KMS-11 (cell line): ENCODE data around the gene CLN5.

Experiments used
- H2AFZ ChIP-seq: fragments of 200-600 bp; sonication (generic); 2 replicates; pipeline ENCODE4 v1.6.1; 2016; ENCODE audit warnings: antibody characterized with exemption, mixed run types, low read depth
- H3K27ac ChIP-seq: fragments of 200-600 bp; sonication (generic); 2 replicates; pipeline ENCODE4 v1.6.1; 2016; ENCODE audit warnings: mild to moderate bottlenecking, mixed run types
- H3K27me3 ChIP-seq: fragments of 200-600 bp; sonication (generic); 2 replicates; pipeline ENCODE4 v1.6.1; 2017; ENCODE audit warnings: mild to moderate bottlenecking, low read depth, mixed run types, moderate library complexity; ENCODE audit not compliant: insufficient read depth
- H3K36me3 ChIP-seq: fragments of 200-600 bp; sonication (generic); 2 replicates; pipeline ENCODE4 v1.6.1; 2017; ENCODE audit warnings: mild to moderate bottlenecking, mixed run types; ENCODE audit not compliant: insufficient read depth
- H3K4me1 ChIP-seq: fragments of 200-600 bp; sonication (generic); 2 replicates; pipeline ENCODE4 v1.6.1; 2016; ENCODE audit warnings: mild to moderate bottlenecking, low read depth, mixed run types; ENCODE audit not compliant: poor library complexity, severe bottlenecking
- H3K4me2 ChIP-seq: fragments of 200-600 bp; sonication (generic); 2 replicates; pipeline ENCODE4 v1.7.0; 2016; ENCODE audit warnings: mild to moderate bottlenecking, mixed run types
- H3K4me3 ChIP-seq: fragments of 200-600 bp; sonication (generic); IDR thresholded peaks from 2 replicates; pipeline ENCODE4 v1.6.1; 2017; ENCODE audit warnings: low read depth, low read length, mixed read lengths; ENCODE audit not compliant: insufficient read depth
- H3K79me2 ChIP-seq: fragments of 200-600 bp; sonication (generic); 2 replicates; pipeline ENCODE4 v1.6.1; 2016; ENCODE audit warnings: low read depth, mixed run types; ENCODE audit not compliant: insufficient read depth
- H3K9ac ChIP-seq: fragments of 200-600 bp; sonication (generic); 2 replicates; pipeline ENCODE4 v1.6.1; 2016; ENCODE audit warnings: mild to moderate bottlenecking, mixed run types
- H4K20me1 ChIP-seq: fragments of 200-600 bp; sonication (generic); 2 replicates; pipeline ENCODE4 v1.6.1; 2016; ENCODE audit warnings: mild to moderate bottlenecking, mixed run types; ENCODE audit not compliant: insufficient read depth
- CTCF ChIP-seq: fragments of 200-600 bp; sonication (generic); conservative IDR thresholded peaks from 2 replicates; pipeline ENCODE4 v1.6.1; 2017; ENCODE audit warnings: low read depth, mild to moderate bottlenecking, antibody characterized with exemption, low read length, moderate library complexity, mixed read lengths

CLN5 gene

GRCh38 chr13:76971851-76972829 lies 19.7 kb upstream of the CLN5 start:
- no peak for TF ChIP-seq CTCF
- Histone ChIP-seq H4K20me1 (no peaks in the 10 kb centered on the region), H3K79me2 (no peaks in the 10 kb centered on the region), H3K36me3 (no peaks in the 10 kb centered on the region), H3K27ac (no peak overlapping the region), H3K4me3 (no peak overlapping the region), H2AFZ (no peak overlapping the region), H3K4me1 (no peaks in the 10 kb centered on the region), H3K4me2 (no peak overlapping the region), H3K27me3 (no peaks in the 10 kb centered on the region), H3K9ac (no peak overlapping the region)

- Histone ChIP-seq H3K4me2 (no peak overlapping the region), H3K4me3 (no peak overlapping the region), H3K9ac (no peak overlapping the region), H3K36me3 (no peaks in the 10 kb centered on the region), H3K4me1 (no peaks in the 10 kb centered on the region), H3K27ac (no peak overlapping the region), H3K79me2 (no peaks in the 10 kb centered on the region), H3K27me3 (no peaks in the 10 kb centered on the region), H4K20me1 (no peaks in the 10 kb centered on the region), H2AFZ (no peak overlapping the region)
- no peak for TF ChIP-seq CTCF
These were observed 17.8 kb upstream of the CLN5 start for GRCh38 chr13:76973920-76974617.

GRCh38 chr13:76974618-76974975 lies 17.3 kb upstream of the CLN5 start:
- Histone ChIP-seq H3K79me2 (no peaks in the 10 kb centered on the region), H3K27ac (no peak overlapping the region), H3K4me3 (no peak overlapping the region), H3K27me3 (no peaks in the 10 kb centered on the region), H3K4me2 (no peak overlapping the region), H3K4me1 (no peaks in the 10 kb centered on the region), H3K9ac (no peak overlapping the region), H3K36me3 (no peaks in the 10 kb centered on the region), H4K20me1 (no peaks in the 10 kb centered on the region), H2AFZ (no peak overlapping the region)
- no peak for TF ChIP-seq CTCF

- Histone ChIP-seq H3K27me3 (no peaks in the 10 kb centered on the region), H3K4me3 (no peak overlapping the region), H3K27ac (no peak overlapping the region), H4K20me1 (no peaks in the 10 kb centered on the region), H3K36me3 (no peaks in the 10 kb centered on the region), H3K4me1 (no peaks in the 10 kb centered on the region), H3K79me2 (no peaks in the 10 kb centered on the region), H3K9ac (no peak overlapping the region), H3K4me2 (no peak overlapping the region), H2AFZ (no peak overlapping the region)
- TF ChIP-seq CTCF = no peak
These were observed 16.0 kb upstream of the CLN5 start for GRCh38 chr13:76975863-76976262.
